GM19025 (cell line): ENCODE results near the gene SDC3.
"Not testable (repeated sequence)": the region's sequence is repeated elsewhere in the genome, so short reads cannot be mapped to it uniquely, and the experiment has no call there.

Source experiments
- ATAC-seq: cut with Tn5 transposase; IDR thresholded peaks from one replicate; pipeline ENCODE4 v1.9.1; 2021; ENCODE audit warnings: mild to moderate bottlenecking, low read depth, moderate library complexity; ENCODE audit not compliant: unreplicated experiment

Gene SDC3, protein sequence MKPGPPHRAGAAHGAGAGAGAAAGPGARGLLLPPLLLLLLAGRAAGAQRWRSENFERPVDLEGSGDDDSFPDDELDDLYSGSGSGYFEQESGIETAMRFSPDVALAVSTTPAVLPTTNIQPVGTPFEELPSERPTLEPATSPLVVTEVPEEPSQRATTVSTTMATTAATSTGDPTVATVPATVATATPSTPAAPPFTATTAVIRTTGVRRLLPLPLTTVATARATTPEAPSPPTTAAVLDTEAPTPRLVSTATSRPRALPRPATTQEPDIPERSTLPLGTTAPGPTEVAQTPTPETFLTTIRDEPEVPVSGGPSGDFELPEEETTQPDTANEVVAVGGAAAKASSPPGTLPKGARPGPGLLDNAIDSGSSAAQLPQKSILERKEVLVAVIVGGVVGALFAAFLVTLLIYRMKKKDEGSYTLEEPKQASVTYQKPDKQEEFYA

DNA sequence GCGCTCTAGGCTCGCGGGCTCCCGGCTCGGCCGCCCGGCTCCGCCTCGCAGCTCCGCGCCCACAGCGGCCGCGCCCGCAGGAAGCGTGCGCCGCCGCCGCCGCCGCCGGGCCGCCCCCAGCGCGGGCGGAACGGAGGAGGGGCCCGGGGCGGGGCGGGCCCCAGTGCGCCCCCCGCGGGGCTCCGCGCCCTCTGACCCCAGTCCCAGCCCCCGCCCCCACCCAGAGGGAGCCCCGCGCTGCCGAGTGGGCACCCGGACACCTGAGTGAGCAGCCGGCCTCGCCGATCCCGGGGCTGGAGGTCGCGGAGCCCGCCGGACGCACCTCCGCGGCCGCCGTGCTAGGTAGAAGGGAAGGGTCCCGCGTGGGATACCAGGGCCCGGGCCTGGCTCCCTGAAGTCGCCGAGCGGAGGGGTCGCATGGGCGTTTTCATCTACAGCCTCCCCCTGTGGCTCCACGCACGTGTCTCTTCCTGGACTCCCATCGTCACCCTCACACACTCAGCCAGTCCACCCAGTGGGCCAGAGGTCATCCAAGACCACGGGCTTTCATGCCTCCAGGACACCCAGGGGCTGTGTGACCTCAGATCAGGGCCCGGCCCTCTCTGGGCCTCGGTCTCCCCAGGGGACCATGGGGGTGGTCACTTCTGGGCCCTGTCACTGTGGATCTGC is at the start of gene SDC3:
Gene SDC3 (minus strand): TSS at position 63 of the 669 bp plus-strand sequence. CDS start 172 bp downstream, outside the sequence.
- ATAC-seq, result no peak

DNA sequence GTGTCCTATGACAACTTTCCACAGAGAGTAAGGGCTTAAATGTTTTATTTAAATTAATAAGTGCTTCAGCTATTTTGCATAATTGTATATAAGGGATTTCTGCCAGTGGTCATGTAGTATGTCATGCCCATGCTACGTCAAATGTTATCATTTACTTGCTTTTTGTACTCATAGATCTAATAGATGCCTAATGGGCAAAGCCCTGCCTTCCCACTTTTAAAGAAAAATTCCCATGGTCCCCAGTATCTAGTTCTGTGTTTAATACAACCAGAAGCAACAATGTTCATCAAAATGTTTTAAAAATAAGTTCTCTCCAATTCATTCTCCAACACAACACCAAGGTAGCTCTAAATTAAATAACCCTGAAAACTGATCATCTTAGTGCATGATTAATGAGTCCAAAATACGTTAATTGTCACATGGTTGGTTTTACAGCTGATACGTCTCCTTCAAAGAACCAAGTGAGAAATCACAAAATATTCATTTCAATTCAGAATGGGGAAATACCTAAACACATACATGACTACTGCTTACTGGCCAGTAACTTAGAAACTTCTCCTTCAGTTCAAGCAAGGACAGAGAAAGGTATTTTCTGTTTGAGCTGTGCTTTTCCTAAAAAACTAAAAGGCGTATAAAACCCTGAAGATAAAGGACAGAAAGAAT is 49.1 kb upstream of the SDC3 start:
- no peak for ATAC-seq

DNA sequence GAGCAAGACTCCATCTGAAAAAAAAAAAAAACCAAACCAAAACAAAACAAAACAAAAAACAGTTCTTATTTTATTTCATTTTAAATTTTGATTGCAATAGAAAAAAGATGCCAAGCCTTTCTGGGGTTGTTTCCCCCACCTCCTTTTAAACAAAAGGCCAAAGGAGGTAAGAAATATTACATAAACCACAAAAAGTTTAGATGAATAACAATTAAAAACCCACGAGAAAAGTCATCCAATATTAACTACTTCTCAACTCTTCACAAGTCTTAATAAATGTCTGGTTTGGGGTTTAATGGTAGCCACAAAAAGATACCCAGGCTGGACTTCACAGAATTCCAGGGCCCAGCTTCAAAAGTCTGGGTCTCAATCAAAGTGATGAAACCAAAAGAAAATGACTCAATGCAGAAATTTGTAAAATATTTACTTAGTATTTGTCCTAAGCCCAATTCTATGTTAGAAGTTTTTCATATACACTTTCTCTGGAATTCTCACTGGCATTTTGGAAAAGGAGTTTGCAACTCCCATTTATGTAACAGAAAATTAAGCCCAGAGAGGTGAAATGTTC is 47.0 kb upstream of the SDC3 start:
- no peak for ATAC-seq

DNA sequence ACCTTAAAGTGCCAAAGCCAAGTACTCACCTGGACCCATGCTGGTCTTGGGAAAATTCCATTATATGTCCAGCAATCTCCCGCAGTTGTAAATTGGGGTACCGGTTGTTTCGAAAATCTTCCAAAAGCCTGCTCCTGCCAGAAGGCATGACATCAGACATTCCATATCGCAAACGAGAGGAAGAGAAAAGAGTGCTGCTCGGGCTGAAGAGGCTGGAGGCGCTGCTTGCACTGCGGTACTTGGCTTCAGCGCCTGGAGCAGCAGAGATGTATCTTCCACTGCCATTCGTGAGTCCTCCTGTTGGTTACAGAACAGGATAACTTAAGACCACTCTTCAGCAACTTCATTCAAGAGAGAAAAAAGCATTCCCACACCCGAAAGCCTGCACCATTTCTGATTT is 45.1 kb upstream of the SDC3 start:
- ATAC-seq, result no peak

DNA sequence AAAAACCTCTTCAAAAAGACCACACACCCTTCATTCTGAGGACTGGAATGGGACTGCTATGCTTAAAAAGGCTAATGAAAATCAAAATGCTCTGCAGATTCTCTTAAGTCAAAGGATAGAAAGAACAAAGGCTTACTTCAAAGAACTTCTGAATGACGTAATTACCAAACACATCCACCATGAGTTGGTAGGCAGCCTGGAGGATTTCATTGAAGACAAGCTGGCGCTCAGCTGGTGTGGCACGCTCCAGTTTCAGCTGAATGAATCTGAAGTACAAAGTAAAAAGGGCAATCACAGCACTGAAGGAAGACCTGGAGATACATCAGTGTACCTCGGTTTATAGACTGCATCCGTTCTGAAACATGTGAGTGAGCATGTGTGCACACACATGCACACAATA is 43.5 kb upstream of the SDC3 start:
- ATAC-seq, result no peak

DNA sequence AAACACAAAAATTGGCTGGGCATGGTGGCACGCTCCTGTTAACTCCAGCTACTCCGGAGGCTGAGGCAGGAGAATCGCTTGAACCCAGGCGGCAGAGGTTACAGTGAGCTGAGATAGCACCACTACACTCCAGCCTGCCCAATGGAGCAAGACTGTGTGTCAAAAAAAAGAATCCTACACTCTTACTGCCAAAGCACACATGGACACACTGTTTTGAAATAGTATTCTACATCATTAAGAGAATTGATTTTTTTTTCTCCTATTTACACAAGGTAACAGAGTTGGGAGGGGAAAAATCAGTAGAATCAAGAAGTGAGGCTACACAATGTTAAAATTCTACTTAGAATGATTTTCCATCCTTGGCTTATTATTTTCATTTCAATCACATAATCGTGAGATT is 42.1 kb upstream of the SDC3 start:
- ATAC-seq, result no peak

DNA sequence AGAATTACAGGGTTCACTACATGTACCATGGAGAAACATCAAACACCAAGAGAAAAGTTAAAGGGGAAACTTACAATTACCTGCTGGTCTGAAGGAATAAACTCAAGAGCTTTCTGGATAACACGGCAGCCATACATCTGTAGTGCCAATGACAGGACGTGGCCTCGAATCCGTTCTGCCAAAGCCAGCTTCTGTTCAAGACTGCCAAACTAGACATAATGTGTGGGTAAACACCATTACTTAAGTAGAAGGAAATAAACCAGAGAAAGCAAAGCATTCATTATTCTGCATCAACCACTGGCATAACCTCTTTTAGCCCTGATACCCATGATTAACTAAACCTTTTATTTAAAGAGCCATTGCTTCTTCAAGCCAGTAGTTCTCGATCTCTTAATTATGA is 41.5 kb upstream of the SDC3 start:
- ATAC-seq, result no peak

DNA sequence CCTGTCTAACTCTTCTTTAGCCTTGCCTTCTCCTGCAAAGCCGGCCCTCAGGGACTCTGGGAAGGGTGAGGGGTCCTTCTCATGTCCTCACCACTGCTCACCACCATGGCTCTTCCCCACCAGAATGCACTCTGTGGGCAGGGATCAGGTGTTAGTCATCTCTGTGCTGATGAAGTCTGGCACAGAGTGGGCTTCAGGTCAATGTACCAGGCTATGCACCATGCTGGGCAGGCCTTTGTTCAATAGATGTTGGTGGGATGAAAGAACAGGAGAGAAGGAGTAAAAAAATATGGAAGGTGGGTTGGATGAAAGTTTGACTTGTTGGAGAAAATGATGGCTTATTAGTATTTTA is 40.9 kb upstream of the SDC3 start:
- ATAC-seq, result not testable (repeated sequence)

DNA sequence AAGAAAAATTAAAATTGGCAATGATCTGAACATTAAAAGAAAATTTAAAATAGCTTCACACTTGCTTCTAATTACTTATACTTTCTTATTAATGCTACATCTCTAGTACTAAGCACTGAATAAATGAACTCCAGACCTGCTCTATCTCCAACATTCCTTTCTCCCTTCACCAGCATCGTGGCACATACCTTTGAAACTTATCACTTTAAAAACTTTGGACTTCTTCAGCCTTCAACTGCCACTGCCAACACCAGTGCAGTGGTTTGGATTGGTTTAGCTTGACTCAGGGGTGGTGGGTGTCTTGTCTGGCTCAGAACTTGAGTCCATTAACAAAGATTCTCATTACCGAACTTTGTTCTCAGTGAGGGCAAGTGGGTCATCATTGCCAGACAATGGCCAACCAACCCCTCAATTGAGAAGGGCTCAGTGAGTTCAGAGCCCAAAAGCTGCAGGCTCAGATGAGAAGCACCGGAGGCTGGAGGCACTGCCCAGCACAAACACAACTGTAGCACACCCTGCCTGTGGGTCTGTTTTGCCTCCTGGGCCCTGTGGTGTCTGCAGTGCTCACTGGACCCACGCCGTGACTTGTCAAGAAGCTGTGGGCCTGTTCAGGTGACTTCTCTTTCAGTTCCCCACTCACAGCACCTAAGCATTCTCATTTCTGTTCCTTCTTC is 40.4 kb upstream of the SDC3 start:
- ATAC-seq, result not testable (repeated sequence)

DNA sequence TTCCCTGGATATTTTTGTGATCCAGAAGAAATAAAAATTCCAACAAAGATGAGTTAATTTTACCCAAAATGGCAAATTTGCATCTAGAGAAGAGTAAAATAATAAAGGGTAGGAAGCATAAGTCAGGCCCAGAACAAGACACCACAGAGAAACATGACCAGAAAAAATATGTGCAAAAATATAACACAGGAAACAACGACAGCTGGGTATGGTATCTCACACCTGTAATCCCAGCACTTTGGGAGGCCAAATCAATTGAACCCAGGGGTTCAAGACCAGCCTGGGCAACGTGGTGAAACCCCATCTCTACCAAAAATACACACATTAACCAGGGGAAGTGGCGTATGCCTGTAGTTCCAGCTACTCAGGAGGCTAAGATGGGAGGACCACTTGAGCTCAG is 39.7 kb upstream of the SDC3 start:
- ATAC-seq, result no peak

DNA sequence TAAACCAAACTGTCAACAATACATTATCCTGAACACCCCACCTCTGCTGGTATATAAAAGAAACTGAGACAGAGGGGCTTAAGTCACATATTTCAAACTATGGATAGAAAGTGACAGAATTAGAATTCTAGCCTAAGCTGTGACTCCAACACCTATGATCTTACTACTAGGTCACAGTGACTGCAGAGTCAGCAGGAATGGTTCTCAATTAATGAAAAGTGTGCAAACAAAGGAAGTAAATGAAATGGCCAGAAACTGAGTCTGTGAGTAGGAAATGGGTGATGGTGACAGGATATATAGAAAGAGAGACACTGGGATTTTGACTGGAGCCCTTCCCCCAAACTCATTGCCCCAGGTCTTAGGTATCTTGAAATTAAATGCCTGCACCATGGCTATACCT is 38.7 kb upstream of the SDC3 start:
- ATAC-seq, result no peak

DNA sequence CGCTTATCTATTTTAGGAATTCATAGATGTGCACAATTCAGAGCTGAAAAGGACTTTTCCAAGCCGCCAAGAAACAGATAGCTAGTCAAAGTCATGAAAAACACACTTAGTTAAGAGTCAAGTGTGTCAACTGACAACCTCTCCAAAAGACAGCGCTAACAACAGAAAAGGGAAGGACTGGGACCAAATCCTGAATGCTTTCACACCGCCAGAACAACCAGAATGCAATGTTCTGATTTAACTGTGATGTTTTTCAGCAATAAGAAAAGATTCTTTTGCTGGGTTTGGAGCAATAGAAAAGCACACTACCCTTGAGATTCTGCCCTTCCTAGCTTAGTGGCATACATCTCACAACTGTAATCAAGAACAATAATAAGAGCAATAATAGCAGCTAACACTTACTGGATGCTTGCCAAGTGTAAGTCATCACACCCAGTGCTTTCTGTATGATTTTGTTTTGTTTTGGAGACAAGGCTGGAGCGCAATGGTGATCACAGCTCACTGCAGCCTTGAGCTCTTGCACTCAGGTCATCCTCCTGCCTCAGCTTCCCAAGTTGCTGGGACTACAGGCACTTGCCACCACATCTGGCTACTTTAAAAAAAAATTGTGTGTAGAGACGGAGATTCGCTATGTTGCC is 33.9 kb upstream of the SDC3 start:
- no peak for ATAC-seq

DNA sequence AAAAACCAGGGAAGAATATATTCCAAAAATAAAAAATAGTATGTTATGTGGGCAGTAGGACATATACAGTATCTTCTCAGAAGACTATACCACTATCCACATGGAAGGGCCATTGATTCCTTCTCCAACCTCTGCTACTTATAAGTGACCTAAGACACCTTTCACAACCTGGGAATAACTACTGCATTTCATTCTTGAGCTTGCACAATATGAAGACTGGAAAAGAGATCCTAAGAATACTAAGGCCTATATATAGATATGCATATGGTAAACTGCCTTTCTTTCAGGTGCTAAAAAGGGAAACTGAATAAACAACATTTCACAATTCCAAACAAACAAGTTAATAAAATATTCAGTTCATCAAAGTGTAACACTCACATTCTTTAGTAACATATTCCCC is 32.0 kb upstream of the SDC3 start:
- no peak for ATAC-seq

DNA sequence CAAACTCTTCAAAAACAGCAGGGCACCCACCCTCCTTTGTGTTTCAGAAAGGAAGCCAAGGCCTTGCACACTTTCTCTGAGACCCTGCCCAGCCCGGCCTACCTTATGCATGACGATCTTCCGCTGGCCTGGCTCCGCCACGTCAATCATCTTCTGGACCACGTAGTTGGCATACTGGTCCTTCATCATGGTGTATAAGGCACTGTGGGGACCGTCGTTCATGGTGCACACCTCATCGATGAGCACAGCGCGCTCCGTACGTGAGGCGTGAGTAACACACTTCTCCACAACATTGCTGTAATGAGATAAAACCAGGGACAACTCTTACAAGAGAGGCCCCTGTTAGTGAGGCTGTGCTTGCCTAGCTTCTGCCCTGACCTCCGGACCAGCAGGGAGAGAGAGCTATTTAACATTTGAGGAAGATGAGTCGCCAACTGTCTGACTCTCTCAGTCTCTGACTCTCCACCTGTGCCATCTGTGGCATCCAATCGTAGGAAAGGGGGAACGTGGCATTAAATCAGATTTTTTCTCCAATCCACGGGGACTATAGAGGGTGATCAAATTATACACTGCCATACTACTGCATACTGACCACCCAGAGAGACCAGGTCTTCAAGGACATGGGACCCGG is 28.1 kb upstream of the SDC3 start:
- no peak for ATAC-seq

DNA sequence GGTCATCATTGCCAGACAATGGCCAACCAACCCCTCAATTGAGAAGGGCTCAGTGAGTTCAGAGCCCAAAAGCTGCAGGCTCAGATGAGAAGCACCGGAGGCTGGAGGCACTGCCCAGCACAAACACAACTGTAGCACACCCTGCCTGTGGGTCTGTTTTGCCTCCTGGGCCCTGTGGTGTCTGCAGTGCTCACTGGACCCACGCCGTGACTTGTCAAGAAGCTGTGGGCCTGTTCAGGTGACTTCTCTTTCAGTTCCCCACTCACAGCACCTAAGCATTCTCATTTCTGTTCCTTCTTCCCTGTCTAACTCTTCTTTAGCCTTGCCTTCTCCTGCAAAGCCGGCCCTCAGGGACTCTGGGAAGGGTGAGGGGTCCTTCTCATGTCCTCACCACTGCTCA is 27.2 kb upstream of the SDC3 start:
- ATAC-seq, result not testable (repeated sequence)

DNA sequence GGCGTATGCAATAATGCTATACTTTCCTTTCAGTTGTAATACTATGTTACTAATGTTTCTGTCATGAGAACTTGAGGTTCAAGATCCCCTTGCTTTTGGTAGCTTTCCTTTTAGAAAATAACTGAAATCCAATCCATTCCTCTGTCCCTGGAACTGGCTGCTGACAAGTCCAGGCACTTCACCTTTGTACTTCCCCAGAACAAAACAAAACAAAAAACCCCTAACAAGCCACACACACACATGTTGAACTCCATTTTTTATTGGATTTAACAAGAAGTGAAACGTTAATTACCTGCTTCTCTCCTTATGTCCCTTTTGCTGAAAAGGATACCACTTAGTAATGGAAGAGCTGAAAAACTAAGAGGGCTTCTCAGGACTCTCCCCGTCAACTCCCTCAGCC is 26.1 kb upstream of the SDC3 start:
- no peak for ATAC-seq

DNA sequence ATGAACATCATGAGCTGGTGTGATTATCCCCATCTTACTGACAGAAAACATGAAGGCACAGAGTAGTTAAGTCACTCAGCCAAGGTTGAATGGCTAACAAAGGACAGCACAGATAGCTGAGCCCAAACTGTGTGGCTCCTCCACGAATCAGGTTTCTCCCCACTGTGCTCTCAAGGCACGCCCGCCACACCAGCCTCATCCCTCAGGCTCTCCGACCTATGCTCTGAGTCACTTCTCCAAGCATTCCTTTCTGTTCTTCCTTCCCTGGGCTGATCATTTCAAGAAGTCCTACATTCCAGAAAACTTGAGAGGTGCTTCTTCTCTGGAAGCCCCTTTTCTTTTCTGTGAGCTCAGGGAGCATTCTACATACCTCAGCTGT is 25.3 kb upstream of the SDC3 start:
- no peak for ATAC-seq

DNA sequence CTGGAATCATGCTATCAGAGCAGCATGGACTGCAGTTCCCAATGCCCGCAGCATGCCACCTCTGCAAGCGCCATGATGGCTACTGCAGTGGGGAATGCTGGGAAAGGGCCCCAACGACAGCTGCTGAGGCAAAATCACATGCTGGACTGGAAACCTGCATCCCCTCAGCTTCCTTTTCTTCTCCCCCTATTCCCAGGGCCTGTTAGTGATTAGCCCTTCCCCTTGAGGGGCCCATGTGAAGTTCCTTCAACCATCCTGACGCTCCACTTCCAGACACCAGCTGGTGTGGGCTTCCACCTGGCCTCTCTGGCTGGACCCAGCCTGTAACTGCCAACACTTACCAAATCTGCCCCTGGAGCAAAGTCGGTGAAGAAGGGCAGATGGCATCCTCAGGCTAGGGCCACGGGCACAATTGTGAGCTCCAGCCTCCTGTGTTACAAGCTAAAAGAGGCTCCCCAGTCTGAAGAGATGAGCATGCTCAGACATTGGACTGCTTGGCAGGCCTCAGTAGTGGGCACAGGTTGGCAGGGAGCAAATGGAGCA is 22.1 kb upstream of the SDC3 start:
- ATAC-seq, result no peak

DNA sequence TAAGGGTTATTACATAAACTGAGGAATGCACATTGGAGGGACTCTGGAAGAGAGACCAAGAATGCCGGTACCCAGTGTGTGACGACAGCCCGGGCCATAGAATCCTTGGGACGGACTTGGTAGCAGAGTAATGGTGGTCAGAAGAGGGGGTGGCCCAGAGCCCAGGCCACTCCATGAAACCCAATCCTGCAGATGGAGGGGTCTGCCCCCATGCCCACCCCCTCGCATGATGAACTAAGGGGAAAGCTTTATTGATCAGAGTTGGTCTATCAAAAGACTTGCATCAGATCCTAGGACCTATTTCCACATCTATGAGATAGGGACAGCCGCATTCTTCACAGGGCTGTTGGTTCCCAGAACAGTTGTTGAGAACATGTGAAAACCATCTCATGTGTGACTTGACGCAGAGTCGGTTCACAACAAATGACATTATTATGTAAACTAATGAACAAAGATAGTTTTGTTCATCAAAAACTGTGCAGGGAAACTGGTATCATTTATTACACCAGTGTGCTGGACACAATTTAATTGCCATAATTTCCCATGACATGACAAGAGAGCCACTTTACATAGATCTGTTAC is 21.5 kb upstream of the SDC3 start:
- no peak for ATAC-seq
